ENCODE measurements around the gene NAV3. TPM values are rescaled to one million over a fixed set of nuclear protein-coding genes. Genes with fewer than 3 reads are reported as not detected.

Gene NAV3
- total RNA-seq, 1 experiment from 2014 or later, result 6.8 TPM

GRCh38 chr12:78088391-78088832 is 257.7 kb downstream of the NAV3 start:
- H3K79me2 ChIP-seq (ENCODE audit: low read length), result no peaks in the 10 kb centered on the region
- H3K9me3 ChIP-seq (ENCODE audit: low read length), result no peaks in the 10 kb centered on the region
- POLR2A ChIA-PET (ENCODE audit: unreplicated experiment), result no interaction called here
- no peaks in the 10 kb centered on the region for H3K9me2 ChIP-seq (replicated peaks; ENCODE audit: low read length)
- CTCF ChIA-PET, result no interaction called here
- intact Hi-C loops (cut with micrococcal nuclease), result no loop called here
- H3K27me3 ChIP-seq (ENCODE audit: low read length), result no peaks in the 10 kb centered on the region
- ATAC-seq, result no peak
- H3K27ac ChIP-seq (ENCODE audit: low read length), result no peak overlapping the region
- H3K4me1 ChIP-seq (ENCODE audit: insufficient read depth, low read length), result no peaks in the 10 kb centered on the region; the same call in 1 of the 2 replicates
- no peaks in the 10 kb centered on the region for H4K20me1 ChIP-seq (ENCODE audit: low read length)
- no peak overlapping the region for H3K9ac ChIP-seq (ENCODE audit: low read length)
- H2AFZ ChIP-seq (ENCODE audit: low read length), result no peak overlapping the region
- H3K36me3 ChIP-seq (ENCODE audit: low read depth, low read length), result no peaks in the 10 kb centered on the region
- H3K4me2 ChIP-seq (ENCODE audit: low read length), result no peak overlapping the region
- DNase-seq, result no peak
- no peak overlapping the region for H3K4me3 ChIP-seq (ENCODE audit: low read length)
- TF ChIP-seq CTCF (conservative IDR thresholded peaks at IDR 0.05; ENCODE audit: low read depth, low read length) (no peak), EZH2 (IDR thresholded peaks at IDR 0.05; ENCODE audit: low read length, unreplicated experiment) (no peak), EZH2phosphoT487 (IDR thresholded peaks at IDR 0.05; ENCODE audit: borderline replicate concordance, low read length) (no peak)
- no peaks in the 10 kb centered on the region for H3F3A ChIP-seq (ENCODE audit: low read length, unreplicated experiment)
- no TSS peak for BruUV-seq (replicated peaks)

- Histone ChIP-seq H3K9me2 (replicated peaks; ENCODE audit: low read length) (no peaks in the 10 kb centered on the region), H3K27ac (ENCODE audit: low read length) (no peak overlapping the region), H3F3A (ENCODE audit: low read length, unreplicated experiment) (no peaks in the 10 kb centered on the region), H3K9me3 (ENCODE audit: low read length) (no peaks in the 10 kb centered on the region), H3K4me3 (ENCODE audit: low read length) (no peak overlapping the region), H3K36me3 (ENCODE audit: low read depth, low read length) (no peaks in the 10 kb centered on the region), H3K4me1 (ENCODE audit: insufficient read depth, low read length) (no peaks in the 10 kb centered on the region; the same call in 1 of the 2 replicates), H3K27me3 (ENCODE audit: low read length) (no peaks in the 10 kb centered on the region), H4K20me1 (ENCODE audit: low read length) (no peaks in the 10 kb centered on the region), H3K9ac (ENCODE audit: low read length) (no peak overlapping the region), H3K79me2 (ENCODE audit: low read length) (no peaks in the 10 kb centered on the region), H2AFZ (ENCODE audit: low read length) (no peak overlapping the region), H3K4me2 (ENCODE audit: low read length) (no peak overlapping the region)
- ChIA-PET CTCF (no interaction called here), POLR2A (ENCODE audit: unreplicated experiment) (no interaction called here)
- DNase-seq (no peak), ATAC-seq (no peak)
- BruUV-seq (replicated peaks), result no TSS peak
- intact Hi-C loops (cut with micrococcal nuclease), result no loop called here
- TF ChIP-seq EZH2phosphoT487 (IDR thresholded peaks at IDR 0.05; ENCODE audit: borderline replicate concordance, low read length) (no peak), EZH2 (IDR thresholded peaks at IDR 0.05; ENCODE audit: low read length, unreplicated experiment) (no peak)
Observed at GRCh38 chr12:78090266-78090665, 259.6 kb downstream of the NAV3 start.

GRCh38 chr12:78095623-78096022 is 264.9 kb downstream of the NAV3 start:
- Histone ChIP-seq H3K79me2 (ENCODE audit: low read length) (no peaks in the 10 kb centered on the region), H2AFZ (ENCODE audit: low read length) (no peak overlapping the region), H3K27me3 (ENCODE audit: low read length) (no peaks in the 10 kb centered on the region), H3K4me2 (ENCODE audit: low read length) (no peak overlapping the region), H3K27ac (ENCODE audit: low read length) (no peak overlapping the region), H3K9me2 (replicated peaks; ENCODE audit: low read length) (no peaks in the 10 kb centered on the region), H3K36me3 (ENCODE audit: low read depth, low read length) (no peaks in the 10 kb centered on the region), H3K9me3 (ENCODE audit: low read length) (no peaks in the 10 kb centered on the region), H3K4me3 (ENCODE audit: low read length) (no peak overlapping the region), H4K20me1 (ENCODE audit: low read length) (no peaks in the 10 kb centered on the region), H3K4me1 (ENCODE audit: insufficient read depth, low read length) (peaks cover 4% of the 10 kb centered on the region; the same call in 1 of the 2 replicates), H3K9ac (ENCODE audit: low read length) (no peak overlapping the region), H3F3A (ENCODE audit: low read length, unreplicated experiment) (no peaks in the 10 kb centered on the region)
- ChIA-PET POLR2A (ENCODE audit: unreplicated experiment) (no interaction called here), CTCF (no interaction called here)
- peak; percentile 48 for DNase-seq
- no TSS peak for BruUV-seq (replicated peaks)
- intact Hi-C loops (cut with micrococcal nuclease), result loop anchor here (5.0 kb wide), 1 partner anchor 93 kb away; no protein-coding TSS in a partner anchor
- peak; percentile 45 for ATAC-seq
- TF ChIP-seq CTCF (conservative IDR thresholded peaks at IDR 0.05; ENCODE audit: low read depth, low read length) (no peak), EZH2phosphoT487 (IDR thresholded peaks at IDR 0.05; ENCODE audit: borderline replicate concordance, low read length) (no peak), EZH2 (IDR thresholded peaks at IDR 0.05; ENCODE audit: low read length, unreplicated experiment) (no peak)

Data from PC-3 (cell line).